Tibial artery (tissue), 4 donors: ENCODE data around the gene PDXK.

Experiments
- DNase-seq, 2 donors: peaks; one replicate each; pipeline ENCODE4 v3.0.0-alpha.2; 2019
- H3K27ac ChIP-seq, 2 donors: fragments of 200-600 bp; sonication (generic) in 1 of 2; 1 replicate in 1 of 2; 2 replicates in 1 of 2; pipeline ENCODE4 v1.5.1; 2018 to 2019; ENCODE audit warnings: mild to moderate bottlenecking in 1 of 2
- H3K27me3 ChIP-seq, 2 donors: fragments of 200-600 bp; sonication (generic) in 1 of 2; one replicate each; pipeline versions ENCODE4 v1.5.1 to v1.6.0; 2016 to 2019
- H3K36me3 ChIP-seq, 3 donors: fragments of 200-600 bp; sonication (generic) in 2 of 3; one replicate each; pipeline ENCODE4 v1.5.1; 2016 to 2019; ENCODE audit warnings: mild to moderate bottlenecking in 2 of 3
- H3K4me1 ChIP-seq, 4 donors: fragments of 200-600 bp; sonication (generic) in 2 of 4; 1 replicate in 3 of 4; 2 replicates in 1 of 4; pipeline ENCODE4 v1.5.1; 2016 to 2019
- H3K4me3 ChIP-seq, 2 donors: fragments of 200-600 bp; sonication (generic) in 1 of 2; 1 replicate in 1 of 2; 2 replicates in 1 of 2; pipeline ENCODE4 v1.5.1; 2018 to 2019; ENCODE audit warnings: mild to moderate bottlenecking in 2 of 2
- H3K9me3 ChIP-seq, 3 donors: fragments of 200-600 bp; sonication (generic) in 1 of 3; one replicate each; pipeline ENCODE4 v1.5.1; 2016 to 2019
- CTCF ChIP-seq, 2 experiments: fragments of 200-600 bp in 1 of 2; fragments of 450-650 bp in 1 of 2; IDR thresholded peaks; one replicate each; pipeline ENCODE4 v1.5.1; 2017 to 2019; ENCODE audit warnings: antibody characterized with exemption in 2 of 2, mild to moderate bottlenecking in 1 of 2, moderate library complexity in 1 of 2
- intact Hi-C: fragments of 100-400 bp; cut with DNase I; formaldehyde crosslinking; loops from one replicate; pipeline ENCODE4 v1.15.0; 2023; ENCODE audit warnings: low total_unique reads

PDXK gene

GRCh38 chr21:43734928-43735229 lies 15.9 kb downstream of the PDXK start:
- Histone ChIP-seq H3K4me3 (no peak overlapping the region), H3K9me3 (no peaks in the 10 kb centered on the region), H3K27ac (peak overlapping the region; percentile 28 to 56), H3K4me1 (peaks cover 0 to 42% (median 22%) of the 10 kb centered on the region in 4 donors), H3K36me3 (peaks cover 0 to 31% (median 13%) of the 10 kb centered on the region in 3 donors), H3K27me3 (no peaks in the 10 kb centered on the region)
- intact Hi-C loops: no loop called here
- DNase-seq: no peak
- no peak for TF ChIP-seq CTCF (IDR thresholded peaks at IDR 0.05)

- H3K27ac ChIP-seq: peak overlapping the region; percentile 28 to 56
- intact Hi-C loops: no loop called here
- no peak for TF ChIP-seq CTCF (IDR thresholded peaks at IDR 0.05)
- H3K36me3 ChIP-seq: peaks cover 0 to 31% (median 13%) of the 10 kb centered on the region in 3 donors
- peaks cover 0 to 44% (median 20%) of the 10 kb centered on the region in 4 donors for H3K4me1 ChIP-seq
- H3K4me3 ChIP-seq: no peak overlapping the region
- no peaks in the 10 kb centered on the region for H3K27me3 ChIP-seq
- H3K9me3 ChIP-seq: no peaks in the 10 kb centered on the region
- no peak for DNase-seq
Observed at GRCh38 chr21:43735236-43736091, 16.5 kb downstream of the PDXK start.

- Histone ChIP-seq H3K36me3 (peaks cover 0 to 31% (median 13%) of the 10 kb centered on the region in 3 donors), H3K27me3 (no peaks in the 10 kb centered on the region), H3K4me3 (no peak overlapping the region), H3K9me3 (no peaks in the 10 kb centered on the region), H3K4me1 (peaks cover 0 to 49% (median 20%) of the 10 kb centered on the region in 4 donors), H3K27ac (no peak overlapping the region)
- no peak for TF ChIP-seq CTCF (IDR thresholded peaks at IDR 0.05)
- intact Hi-C loops: no loop called here
- no peak for DNase-seq
Observed at GRCh38 chr21:43736224-43736883, 17.4 kb downstream of the PDXK start.

GRCh38 chr21:43737158-43737950 lies 18.4 kb downstream of the PDXK start:
- H3K27me3 ChIP-seq: no peaks in the 10 kb centered on the region
- intact Hi-C loops: no loop called here
- peaks cover 0 to 39% (median 13%) of the 10 kb centered on the region in 3 donors for H3K36me3 ChIP-seq
- no peak overlapping the region for H3K27ac ChIP-seq
- TF ChIP-seq CTCF (IDR thresholded peaks at IDR 0.05): no peak
- H3K4me1 ChIP-seq: peaks cover 0 to 47% (median 19%) of the 10 kb centered on the region in 4 donors
- no peak overlapping the region for H3K4me3 ChIP-seq
- no peaks in the 10 kb centered on the region for H3K9me3 ChIP-seq
- DNase-seq: no peak

GRCh38 chr21:43739621-43740435 lies 20.9 kb downstream of the PDXK start:
- Histone ChIP-seq H3K27ac (peak overlapping the region; percentile 44 to 64), H3K4me3 (no peak overlapping the region), H3K9me3 (no peaks in the 10 kb centered on the region), H3K36me3 (peaks cover 14 to 63% (median 29%) of the 10 kb centered on the region in 3 donors), H3K27me3 (no peaks in the 10 kb centered on the region), H3K4me1 (peaks cover 0 to 23% (median 3%) of the 10 kb centered on the region in 4 donors)
- DNase-seq: no peak
- TF ChIP-seq CTCF (IDR thresholded peaks at IDR 0.05): no peak
- intact Hi-C loops: no loop called here
